Esophagus (tissue), 2 donors: ENCODE measurements around the gene SLC23A1. TPM values are rescaled to one million over a fixed set of nuclear protein-coding genes. Genes with fewer than 3 reads are reported as not detected.

ENCODE experiments used
- H3K27ac ChIP-seq, 2 donors: one replicate each; pipeline ENCODE4 v1.5.1; 2013; ENCODE audit warnings: low read depth in 2 of 2, mild to moderate bottlenecking in 2 of 2, inconsistent platforms in 1 of 2, low read length in 1 of 2, moderate library complexity in 1 of 2
- H3K27me3 ChIP-seq, 2 donors: one replicate each; pipeline ENCODE4 v1.6.1; 2013; ENCODE audit warnings: low read length in 2 of 2, control low read depth in 1 of 2, mild to moderate bottlenecking in 1 of 2; ENCODE audit not compliant: insufficient read depth in 2 of 2, control insufficient read depth in 1 of 2
- H3K36me3 ChIP-seq, 2 donors: one replicate each; pipeline ENCODE4 v1.6.1; 2013; ENCODE audit warnings: low read length in 1 of 2; ENCODE audit not compliant: control insufficient read depth in 2 of 2, insufficient read depth in 2 of 2
- H3K4me1 ChIP-seq, 2 donors: one replicate each; pipeline ENCODE4 v1.6.1; 2013; ENCODE audit warnings: low read length in 1 of 2; ENCODE audit not compliant: control insufficient read depth in 2 of 2, insufficient read depth in 2 of 2
- H3K4me3 ChIP-seq, 2 donors: one replicate each; pipeline ENCODE4 v1.5.1; 2013; ENCODE audit warnings: low read length in 2 of 2, mild to moderate bottlenecking in 2 of 2, low read depth in 1 of 2, moderate library complexity in 1 of 2
- H3K9me3 ChIP-seq, 2 donors: one replicate each; pipeline ENCODE4 v1.6.1; 2013; ENCODE audit warnings: mild to moderate bottlenecking in 2 of 2, low read depth in 1 of 2, low read length in 1 of 2, moderate library complexity in 1 of 2; ENCODE audit not compliant: control insufficient read depth in 2 of 2, insufficient read depth in 1 of 2
- WGBS, 2 donors: extraction: QIAGEN DNeasy Blood & Tissue Kit; methylation state at CpG; one replicate each; pipeline ENCODE4 v1.1.7; 2013; 5-methylcytosine and 5-hydroxymethylcytosine counted together
- polyA plus RNA-seq, 2 donors: library from polyadenylated mRNA; stranded (reverse); fragments of 200-250 nt; gene quantifications; one replicate each; pipeline ENCODE4 v1.2.3, GENCODE V29; 2013
- donor health status: healthy with polysubstance abuse.
- donor health status: Bipolar disorder and iron deficiency.

The SLC23A1 gene
- polyA plus RNA-seq, 2 donors, result 0.01 to 0.12 TPM

DNA sequence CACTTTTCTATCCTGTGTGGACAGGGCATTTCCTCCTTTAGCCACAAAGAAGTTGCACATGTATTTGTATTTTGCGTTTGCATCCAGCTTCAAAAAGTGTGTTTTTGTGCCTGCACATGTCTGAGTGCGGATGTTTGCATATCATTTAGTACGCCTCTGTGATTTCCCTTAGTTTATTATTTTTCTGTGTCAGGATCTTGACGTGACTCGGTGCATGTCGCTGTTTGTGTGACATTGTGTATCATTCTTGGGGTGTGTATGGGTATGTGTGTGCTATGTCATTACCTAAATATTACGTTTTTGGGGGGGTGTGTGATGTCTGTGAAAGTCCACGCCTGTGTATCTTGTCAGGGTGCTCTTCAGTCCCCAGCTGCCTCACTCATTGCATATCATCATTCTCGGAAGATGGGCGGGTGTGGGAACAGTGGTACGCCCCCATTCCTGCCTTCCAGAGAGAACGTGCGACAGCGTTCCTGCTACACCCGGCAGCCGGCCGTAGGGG, 41.9 kb downstream of the SLC23A1 start:
- 1 to 2% methylated on average over 17 of the region's 17 CpGs for WGBS, 2 donors

DNA sequence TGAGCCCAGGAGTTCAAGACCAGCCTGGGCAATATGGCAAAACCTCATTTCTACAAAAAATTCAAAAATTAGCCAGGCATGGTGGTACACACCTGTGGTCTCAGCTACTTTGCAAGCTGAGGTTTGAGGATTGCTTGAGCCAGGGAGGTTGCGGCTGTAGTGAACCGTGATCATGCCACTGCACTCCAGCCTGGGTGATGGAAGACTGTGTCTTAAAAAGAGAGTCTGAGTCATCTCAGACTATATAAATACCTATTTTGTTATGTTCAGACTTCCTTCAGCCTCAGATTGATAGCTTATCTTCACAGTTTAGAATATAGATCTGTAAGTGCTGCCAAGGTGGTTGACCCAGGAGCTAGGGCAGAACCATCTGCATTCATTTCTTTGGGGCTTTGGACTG, 43.0 kb downstream of the SLC23A1 start:
- Histone ChIP-seq H3K4me1 (no peaks in the 10 kb centered on the region), H3K27ac (no peak overlapping the region), H3K4me3 (no peak overlapping the region), H3K36me3 (no peaks in the 10 kb centered on the region), H3K9me3 (no peaks in the 10 kb centered on the region), H3K27me3 (no peaks in the 10 kb centered on the region)
- 84 to 87% methylated on average over 2 of the region's 2 CpGs for WGBS, 2 donors

More for the DNA sequence above, 41.9 kb downstream of the SLC23A1 start:
- H3K27me3 ChIP-seq, result no peaks in the 10 kb centered on the region
- H3K4me1 ChIP-seq, result no peaks in the 10 kb centered on the region
- no peaks in the 10 kb centered on the region for H3K36me3 ChIP-seq
- H3K4me3 ChIP-seq, result peak overlapping the region; percentile 83 to 92
- H3K27ac ChIP-seq, result no peak overlapping the region
- H3K9me3 ChIP-seq, result no peaks in the 10 kb centered on the region

DNA sequence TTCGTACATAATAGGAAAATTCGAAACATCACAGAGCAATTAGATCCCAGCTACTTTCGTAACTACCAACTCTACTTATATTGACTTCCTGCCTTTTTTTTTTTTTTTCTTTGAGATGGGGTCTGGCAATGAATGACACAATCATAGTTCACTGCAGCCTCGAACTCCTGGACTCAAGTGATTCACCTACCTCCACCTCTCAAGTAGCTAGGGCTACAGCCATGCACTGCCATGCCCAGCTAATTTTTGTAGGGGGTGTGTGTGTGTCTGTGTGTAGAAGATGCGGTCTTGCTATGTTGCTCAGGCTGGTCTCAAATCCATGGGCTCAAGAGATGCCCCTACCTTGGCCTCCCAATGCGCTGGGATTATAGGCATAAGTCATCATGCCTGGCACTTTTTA, 47.3 kb downstream of the SLC23A1 start:
- Histone ChIP-seq H3K27ac (no peak overlapping the region), H3K36me3 (peaks cover 0 to 1% of the 10 kb centered on the region in 2 donors), H3K9me3 (no peaks in the 10 kb centered on the region), H3K4me3 (no peak overlapping the region), H3K4me1 (no peaks in the 10 kb centered on the region), H3K27me3 (no peaks in the 10 kb centered on the region)
- WGBS, 2 donors, result 73 to 75% methylated on average over 6 of the region's 6 CpGs

Other genes starting within 250 kb of the SLC23A1 start
- gene SIL1, start 184.9 kb downstream of the SLC23A1 start, polyA plus RNA-seq, result 10 to 100 TPM; 27.2 to 31.7 TPM
- gene MATR3, start 89.6 kb downstream of the SLC23A1 start, polyA plus RNA-seq, result 10 to 100 TPM; 54.3 to 77.2 TPM
- gene PAIP2, start 41.4 kb downstream of the SLC23A1 start, polyA plus RNA-seq, result 10 to 100 TPM; 37.4 to 53.6 TPM
- under 1 TPM; 0.47 to 0.67 TPM for gene MZB1, start 6.6 kb upstream of the SLC23A1 start, polyA plus RNA-seq
- under 1 TPM; 0.41 to 0.48 TPM for gene PROB1, start 11.8 kb upstream of the SLC23A1 start, polyA plus RNA-seq
- gene SPATA24, start 20.8 kb upstream of the SLC23A1 start, polyA plus RNA-seq, result 1 to 10 TPM; 5.9 to 6.0 TPM
- 1 to 10 TPM; 2.2 to 2.4 TPM for gene DNAJC18, start 56.2 kb upstream of the SLC23A1 start, polyA plus RNA-seq
- 10 to 100 TPM in 1 of 2 donors, 1 to 10 TPM in 1; 3.1 to 11.4 TPM for gene ECSCR, start 79.4 kb upstream of the SLC23A1 start, polyA plus RNA-seq
- under 1 TPM in 1 of 2 donors, not detected in 1; 0.02 TPM for gene SMIM33, start 87.7 kb upstream of the SLC23A1 start, polyA plus RNA-seq
- 10 to 100 TPM; 18.5 to 28.3 TPM for gene STING1, start 99.5 kb upstream of the SLC23A1 start, polyA plus RNA-seq
- 10 to 100 TPM; 43.4 to 76.9 TPM for gene UBE2D2, start 178.0 kb upstream of the SLC23A1 start, polyA plus RNA-seq